B cell (primary cell): Measurements from ENCODE around the gene PIP5KL1. TPM values are rescaled to one million over a fixed set of nuclear protein-coding genes. Genes with fewer than 3 reads are reported as not detected.
A peak's percentile ranks its signal among the peaks of the same experiment; 100 is the strongest.

ENCODE experiments used
- ATAC-seq: fragments of 200-7000 bp; cut with Tn5 transposase; one replicate; pipeline ENCODE4 v1.10.0; 2021; ENCODE audit warnings: low read depth, mild to moderate bottlenecking, moderate number of reproducible peaks, moderate library complexity
- CTCF ChIA-PET: fragments of 350-600 bp; sonication (Branson Sonifier 250); formaldehyde crosslinking; loops from one replicate; lab custom pipeline; 2021; ENCODE audit warnings: antibody characterized with exemption, inconsistent platforms; lab: Charles Lee
- POLR2A ChIA-PET: fragments of 350-600 bp; sonication (Branson Sonifier 250); formaldehyde crosslinking; loops from one replicate; lab custom pipeline; 2021; ENCODE audit warnings: antibody characterized with exemption; lab: Charles Lee
- DNase-seq: peaks from one replicate; pipeline ENCODE4 v3.0.0; 2013
- H2AFZ ChIP-seq: 2 replicates; pipeline ENCODE4 v1.6.1; 2012; ENCODE audit warnings: mild to moderate bottlenecking, low read depth, low read length; ENCODE audit not compliant: insufficient read depth, poor library complexity, severe bottlenecking
- H3K27ac ChIP-seq, 2 donors: 1 replicate in 1 of 2; 2 replicates in 1 of 2; pipeline ENCODE4 v1.5.1; 2012 to 2013; ENCODE audit warnings: low read length in 2 of 2, mild to moderate bottlenecking in 2 of 2, moderate library complexity in 1 of 2
- H3K27me3 ChIP-seq, 4 experiments: fragments of 200-600 bp in 1 of 4; sonication (generic) in 1 of 4; replicated peaks in 1 of 4; 1 replicate in 2 of 4; 2 replicates in 2 of 4; pipeline versions ENCODE4 v1.6.1 to v1.7.0; 2013 to 2016; ENCODE audit warnings: low read length in 3 of 4, mild to moderate bottlenecking in 2 of 4, mixed read lengths in 1 of 4, moderate library complexity in 1 of 4; ENCODE audit not compliant: insufficient read depth in 4 of 4, control insufficient read depth in 3 of 4; ENCODE audit errors: control extremely low read depth in 1 of 4
- H3K36me3 ChIP-seq, 2 experiments: replicated peaks in 1 of 2; 1 replicate in 1 of 2; 2 replicates in 1 of 2; pipeline versions ENCODE4 v1.6.1 to v1.7.1; 2013; ENCODE audit warnings: low read length in 1 of 2; ENCODE audit not compliant: insufficient read depth in 2 of 2, control insufficient read depth in 1 of 2; ENCODE audit errors: control extremely low read depth in 1 of 2, extremely low read depth in 1 of 2
- H3K4me1 ChIP-seq, 2 donors: fragments of 200-600 bp in 1 of 2; sonication (generic) in 1 of 2; 1 replicate in 1 of 2; 2 replicates in 1 of 2; pipeline versions ENCODE4 v1.5.1 to v1.6.1; 2013 to 2017; ENCODE audit warnings: low read length in 2 of 2; ENCODE audit not compliant: control insufficient read depth in 2 of 2, insufficient read depth in 2 of 2
- H3K4me2 ChIP-seq: replicated peaks from 2 replicates; pipeline ENCODE3; 2012; ENCODE audit warnings: mild to moderate bottlenecking, low read depth, low read length; ENCODE audit not compliant: poor library complexity, severe bottlenecking
- H3K4me3 ChIP-seq, 5 experiments: fragments of 200-600 bp in 1 of 5; sonication (generic) in 1 of 5; 1 replicate in 3 of 5; 2 replicates in 2 of 5; pipeline versions ENCODE4 v1.5.1 to v1.7.0; 2011 to 2016; ENCODE audit warnings: low read length in 4 of 5, mild to moderate bottlenecking in 4 of 5, low read depth in 2 of 5, control low read depth in 1 of 5, moderate library complexity in 1 of 5; ENCODE audit not compliant: insufficient read depth in 1 of 5; ENCODE audit errors: control extremely low read depth in 1 of 5, extremely low read depth in 1 of 5
- H3K79me2 ChIP-seq: fragments of 200-600 bp; sonication (generic); one replicate; pipeline ENCODE4 v1.6.0; 2016; ENCODE audit warnings: low read length; ENCODE audit not compliant: control insufficient read depth, insufficient read depth
- H3K9ac ChIP-seq: fragments of 200-600 bp; sonication (generic); 2 replicates; pipeline ENCODE4 v1.6.1; 2017; ENCODE audit warnings: mild to moderate bottlenecking, low read length, moderate library complexity
- H3K9me3 ChIP-seq, 3 donors: one replicate each; pipeline versions ENCODE4 v1.6.1 to v1.7.1; 2013; ENCODE audit warnings: low read length in 2 of 3; ENCODE audit not compliant: control insufficient read depth in 2 of 3, insufficient read depth in 1 of 3; ENCODE audit errors: control extremely low read depth in 1 of 3
- H4K20me1 ChIP-seq: 2 replicates; pipeline ENCODE4 v1.6.0; 2012; ENCODE audit warnings: mild to moderate bottlenecking, low read length; ENCODE audit not compliant: insufficient read depth, control insufficient read depth, poor library complexity, severe bottlenecking
- H3K27ac Mint-ChIP-seq: one replicate; pipeline ENCODE4 v1.8.0; 2021; ENCODE audit warnings: mixed read lengths
- H3K27me3 Mint-ChIP-seq: one replicate; pipeline ENCODE4 v1.8.0; 2021; ENCODE audit warnings: mixed read lengths
- H3K4me1 Mint-ChIP-seq: one replicate; pipeline ENCODE4 v1.8.0; 2021; ENCODE audit warnings: mixed read lengths
- H3K4me3 Mint-ChIP-seq: one replicate; pipeline ENCODE4 v1.8.0; 2021; ENCODE audit warnings: mixed read lengths
- H3K9me3 Mint-ChIP-seq: one replicate; pipeline ENCODE4 v1.8.0; 2022; ENCODE audit warnings: mixed read lengths; ENCODE audit not compliant: insufficient read depth
- EZH2 ChIP-seq: IDR thresholded peaks from 2 replicates; pipeline ENCODE4 v1.6.1; 2012; ENCODE audit warnings: borderline replicate concordance, low read depth, mild to moderate bottlenecking, moderate library complexity, low read length; ENCODE audit not compliant: insufficient read depth, poor library complexity, severe bottlenecking
- WGBS: methylation state at CpG from one replicate; pipeline ENCODE4 v1.1.5; 2013; ENCODE audit warnings: missing lambda C conversion rate; ENCODE audit not compliant: insufficient coverage; 5-methylcytosine and 5-hydroxymethylcytosine counted together
- intact Hi-C: fragments of 100-400 bp; cut with micrococcal nuclease; formaldehyde crosslinking; loops from one replicate; pipeline ENCODE4 v1.10.0; 2022
- polyA plus RNA-seq: library from polyadenylated mRNA; depleted of rRNA; stranded (reverse); fragments of >200 nt; gene quantifications from 2 replicates; pipeline ENCODE4 v1.2.3, GENCODE V29; 2012
- total RNA-seq, 2 donors: library from RNA; stranded (reverse); fragments of 120-200 nt in 1 of 2; gene quantifications; 1 replicate in 1 of 2; 2 replicates in 1 of 2; pipeline versions ENCODE4 v1.2.3 to v1.2.4, GENCODE V29; 2013 to 2022
- TF ChIP-seq, protein P1 (sequence below): fragments of 200-600 bp; IDR thresholded peaks from one replicate; pipeline ENCODE4 v1.8.0; 2022; ENCODE audit warnings: antibody characterized with exemption, mild to moderate bottlenecking

The PIP5KL1 gene
- total and polyA plus RNA-seq, 2 donors (not counting 1 experiment from before 2014, with no cell fraction given), result 0.75 to 1.4 TPM

DNA sequence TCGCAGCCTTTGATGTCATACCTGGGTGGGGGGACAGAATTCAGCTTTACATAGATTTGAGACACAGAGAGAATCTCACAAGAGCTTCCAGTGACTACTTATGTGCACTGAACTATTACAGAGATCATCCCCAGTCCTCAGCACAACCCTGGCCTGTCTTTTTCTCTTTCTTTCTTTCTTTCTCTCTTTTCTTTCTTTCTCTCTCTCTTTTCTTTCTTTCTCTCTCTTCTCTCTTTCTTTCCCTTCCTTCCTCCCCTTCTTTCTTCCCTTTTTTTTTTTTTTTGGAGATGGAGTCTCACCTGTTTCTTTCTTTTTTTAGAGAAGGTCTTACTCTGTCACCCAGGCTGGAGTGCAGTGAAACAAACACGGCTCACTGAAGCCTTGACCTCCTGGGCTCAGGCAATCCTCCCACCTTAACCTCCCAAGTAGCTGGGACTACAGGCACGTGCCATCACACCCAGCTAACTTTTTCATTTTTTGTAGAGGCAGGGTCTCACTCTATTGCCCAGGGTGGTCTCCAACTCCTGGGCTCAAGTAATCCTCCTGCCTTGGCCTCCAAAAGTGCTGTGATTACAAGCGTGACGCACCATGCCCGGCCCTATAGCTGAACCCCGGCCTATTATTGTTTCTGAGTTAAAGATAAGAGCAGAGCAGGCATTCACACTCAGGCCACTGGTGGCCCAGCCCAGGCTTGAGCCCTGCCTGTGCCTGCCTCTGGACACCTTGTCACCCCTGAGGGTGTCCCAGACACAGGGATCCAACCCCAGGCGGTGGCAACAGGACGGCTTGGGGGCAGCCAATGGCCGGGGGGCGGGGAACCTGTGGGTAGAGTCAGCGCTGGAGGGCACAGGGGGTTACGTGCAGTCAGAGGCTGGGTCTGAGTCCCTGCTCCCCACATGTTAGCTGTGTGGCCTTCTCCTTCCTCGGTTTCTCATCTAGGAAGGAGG lies 4.3 kb downstream of the PIP5KL1 start:
- peak overlapping the region; percentile 63 for H3K9ac ChIP-seq
- no peaks in the 10 kb centered on the region for H3K9me3 Mint-ChIP-seq
- ATAC-seq, result no peak
- peaks cover 9% of the 10 kb centered on the region for H3K79me2 ChIP-seq
- CTCF ChIA-PET, result interaction anchor here (0.7 to 17.3 kb wide), 6 partner anchors 16 to 365 kb away, joined by 3 to 237 read pairs (median 4); partner anchors contain the start of gene TOR2A
- H2AFZ ChIP-seq, result peak overlapping the region; percentile 76
- peak overlapping the region in 3 of 5 experiments; percentile 51 to 59 (median 55) for H3K4me3 ChIP-seq
- no peak overlapping the region for H3K27ac ChIP-seq
- peaks cover 0 to 44% (median 13%) of the 10 kb centered on the region in 4 experiments for H3K27me3 ChIP-seq
- no peak for DNase-seq
- peak overlapping the region; percentile 72 for H3K4me3 Mint-ChIP-seq
- peaks cover 36% of the 10 kb centered on the region for H3K4me1 Mint-ChIP-seq
- POLR2A ChIA-PET, result interaction anchor here (0.7 kb wide), 3 partner anchors 16 to 187 kb away, joined by 4 to 5 read pairs (median 5); no protein-coding TSS in a partner anchor
- TF ChIP-seq, protein P1, sequence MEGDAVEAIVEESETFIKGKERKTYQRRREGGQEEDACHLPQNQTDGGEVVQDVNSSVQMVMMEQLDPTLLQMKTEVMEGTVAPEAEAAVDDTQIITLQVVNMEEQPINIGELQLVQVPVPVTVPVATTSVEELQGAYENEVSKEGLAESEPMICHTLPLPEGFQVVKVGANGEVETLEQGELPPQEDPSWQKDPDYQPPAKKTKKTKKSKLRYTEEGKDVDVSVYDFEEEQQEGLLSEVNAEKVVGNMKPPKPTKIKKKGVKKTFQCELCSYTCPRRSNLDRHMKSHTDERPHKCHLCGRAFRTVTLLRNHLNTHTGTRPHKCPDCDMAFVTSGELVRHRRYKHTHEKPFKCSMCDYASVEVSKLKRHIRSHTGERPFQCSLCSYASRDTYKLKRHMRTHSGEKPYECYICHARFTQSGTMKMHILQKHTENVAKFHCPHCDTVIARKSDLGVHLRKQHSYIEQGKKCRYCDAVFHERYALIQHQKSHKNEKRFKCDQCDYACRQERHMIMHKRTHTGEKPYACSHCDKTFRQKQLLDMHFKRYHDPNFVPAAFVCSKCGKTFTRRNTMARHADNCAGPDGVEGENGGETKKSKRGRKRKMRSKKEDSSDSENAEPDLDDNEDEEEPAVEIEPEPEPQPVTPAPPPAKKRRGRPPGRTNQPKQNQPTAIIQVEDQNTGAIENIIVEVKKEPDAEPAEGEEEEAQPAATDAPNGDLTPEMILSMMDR, result no peak
- TF ChIP-seq EZH2, result no peak
- H3K4me1 ChIP-seq, result peaks cover 37 to 44% of the 10 kb centered on the region in 2 donors
- H3K9me3 ChIP-seq, result peaks cover 0 to 3% (median 0%) of the 10 kb centered on the region in 3 donors
- H3K27ac Mint-ChIP-seq, result no peak overlapping the region
- peak overlapping the region; percentile 93 for H3K4me2 ChIP-seq
- intact Hi-C loops, result no loop called here
- H4K20me1 ChIP-seq, result peaks cover 2% of the 10 kb centered on the region
- H3K36me3 ChIP-seq, result no peaks in the 10 kb centered on the region
- peaks cover 17% of the 10 kb centered on the region for H3K27me3 Mint-ChIP-seq
- 74% methylated on average over 13 of the region's 14 CpGs for WGBS
